Peyer's patch (tissue), 4 donors: ENCODE measurements around the gene GBE1.

Experiments
- POLR2A ChIP-seq, 2 donors: fragments of 450-650 bp; IDR thresholded peaks; one replicate each; pipeline ENCODE4 v1.5.1; 2017; ENCODE audit warnings: antibody characterized with exemption in 2 of 2, mild to moderate bottlenecking in 2 of 2, moderate library complexity in 2 of 2
- TF ChIP-seq, protein P1 (sequence below), 6 experiments: fragments of 450-650 bp in 4 of 6; fragments of 200-600 bp in 2 of 6; sonication (generic) in 1 of 6; IDR thresholded peaks; one replicate each; pipeline ENCODE4 v1.5.1; 2017 to 2019; ENCODE audit warnings: antibody characterized with exemption in 6 of 6, mild to moderate bottlenecking in 3 of 6, moderate library complexity in 1 of 6

DNA sequence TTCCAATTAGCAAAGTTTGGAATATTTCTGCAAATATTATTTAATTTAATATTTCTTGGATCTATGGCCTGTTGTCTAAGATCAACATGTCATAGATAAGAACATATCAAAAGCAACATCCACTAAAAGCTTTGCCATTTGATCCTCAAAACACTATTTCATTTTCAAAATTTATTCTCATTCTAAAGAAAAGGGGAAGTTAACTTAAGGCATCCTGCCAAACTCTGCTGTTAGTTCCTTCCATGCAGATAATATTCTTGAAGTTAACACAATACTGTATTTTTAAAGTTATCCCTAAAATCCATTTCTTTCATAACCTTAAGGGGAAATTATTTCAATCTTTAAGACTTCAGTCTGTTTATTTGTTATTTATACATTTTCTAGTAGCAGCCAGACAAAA, 28.2 kb upstream of the GBE1 start:
- TF ChIP-seq, protein P1, sequence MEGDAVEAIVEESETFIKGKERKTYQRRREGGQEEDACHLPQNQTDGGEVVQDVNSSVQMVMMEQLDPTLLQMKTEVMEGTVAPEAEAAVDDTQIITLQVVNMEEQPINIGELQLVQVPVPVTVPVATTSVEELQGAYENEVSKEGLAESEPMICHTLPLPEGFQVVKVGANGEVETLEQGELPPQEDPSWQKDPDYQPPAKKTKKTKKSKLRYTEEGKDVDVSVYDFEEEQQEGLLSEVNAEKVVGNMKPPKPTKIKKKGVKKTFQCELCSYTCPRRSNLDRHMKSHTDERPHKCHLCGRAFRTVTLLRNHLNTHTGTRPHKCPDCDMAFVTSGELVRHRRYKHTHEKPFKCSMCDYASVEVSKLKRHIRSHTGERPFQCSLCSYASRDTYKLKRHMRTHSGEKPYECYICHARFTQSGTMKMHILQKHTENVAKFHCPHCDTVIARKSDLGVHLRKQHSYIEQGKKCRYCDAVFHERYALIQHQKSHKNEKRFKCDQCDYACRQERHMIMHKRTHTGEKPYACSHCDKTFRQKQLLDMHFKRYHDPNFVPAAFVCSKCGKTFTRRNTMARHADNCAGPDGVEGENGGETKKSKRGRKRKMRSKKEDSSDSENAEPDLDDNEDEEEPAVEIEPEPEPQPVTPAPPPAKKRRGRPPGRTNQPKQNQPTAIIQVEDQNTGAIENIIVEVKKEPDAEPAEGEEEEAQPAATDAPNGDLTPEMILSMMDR (IDR thresholded peaks at IDR 0.05), result no peak
- no peak for TF ChIP-seq POLR2A (IDR thresholded peaks at IDR 0.05)
